Tongue (tissue), 2 donors: ENCODE data around the gene AFAP1. TPM values are rescaled to one million over a fixed set of nuclear protein-coding genes. Genes with fewer than 3 reads are reported as not detected.

Experiments
- DNase-seq: peaks from one replicate; pipeline ENCODE4 v3.0.0-alpha.2; 2015
- total RNA-seq: library from RNA; depleted of rRNA; stranded (reverse); fragments of >200 nt; gene quantifications from one replicate; pipeline ENCODE4 v1.2.3, GENCODE V29; 2014

The AFAP1 gene
- total RNA-seq, 1 donor from 2014 or later, result 36.4 TPM

DNA sequence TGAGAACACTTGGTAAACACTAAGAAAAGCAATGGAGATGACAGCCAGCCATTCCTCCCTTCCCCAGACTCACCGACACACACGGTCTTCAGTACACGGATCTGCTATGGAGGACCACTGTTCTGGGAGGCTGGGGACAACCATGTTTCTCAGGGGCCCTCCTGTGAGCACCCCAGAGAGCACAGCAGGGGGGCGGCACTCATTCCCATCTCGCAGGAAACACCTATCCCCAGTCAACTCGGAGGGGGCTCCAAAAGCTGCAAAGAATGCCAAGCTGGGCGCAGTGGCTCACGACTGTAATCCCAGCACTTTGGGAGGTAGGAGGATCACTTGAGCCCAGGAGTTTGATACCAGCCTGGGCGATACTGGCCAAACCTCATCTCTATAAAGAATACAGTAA, 172.1 kb downstream of the AFAP1 start:
- DNase-seq, result no peak

DNA sequence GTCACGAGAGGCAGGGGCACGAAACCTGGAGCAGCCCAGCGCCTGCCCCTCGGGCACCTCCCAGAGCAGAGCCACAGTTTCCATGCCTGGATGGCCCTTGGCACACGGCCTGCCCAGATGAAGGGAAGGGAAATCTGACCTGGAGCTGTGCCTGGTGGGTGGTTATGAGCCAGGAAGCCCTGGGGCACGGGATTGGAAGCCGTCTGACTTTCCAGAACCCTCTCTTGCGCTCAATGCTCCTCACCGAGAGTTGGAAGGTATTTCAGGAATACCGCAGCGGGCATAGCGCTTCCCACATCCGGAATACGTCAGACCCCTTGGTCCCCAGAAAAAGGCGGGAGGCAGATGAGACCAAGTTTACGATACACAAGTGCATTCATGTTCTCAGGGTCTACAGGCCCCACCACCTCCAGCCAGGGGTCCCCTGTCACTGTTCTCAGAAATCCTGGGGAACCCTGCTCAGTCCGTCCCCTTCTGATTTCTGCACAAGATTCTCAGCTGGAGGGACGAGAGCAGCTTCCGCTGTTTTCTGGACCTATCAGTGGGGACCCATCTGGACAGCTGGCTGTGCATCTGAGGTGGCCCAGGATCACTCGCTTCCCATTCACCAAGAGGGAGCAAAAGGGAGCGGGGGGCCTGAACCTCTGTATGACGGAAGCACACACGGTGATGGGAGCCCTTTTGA, 172.9 kb downstream of the AFAP1 start:
- DNase-seq, result no peak

DNA sequence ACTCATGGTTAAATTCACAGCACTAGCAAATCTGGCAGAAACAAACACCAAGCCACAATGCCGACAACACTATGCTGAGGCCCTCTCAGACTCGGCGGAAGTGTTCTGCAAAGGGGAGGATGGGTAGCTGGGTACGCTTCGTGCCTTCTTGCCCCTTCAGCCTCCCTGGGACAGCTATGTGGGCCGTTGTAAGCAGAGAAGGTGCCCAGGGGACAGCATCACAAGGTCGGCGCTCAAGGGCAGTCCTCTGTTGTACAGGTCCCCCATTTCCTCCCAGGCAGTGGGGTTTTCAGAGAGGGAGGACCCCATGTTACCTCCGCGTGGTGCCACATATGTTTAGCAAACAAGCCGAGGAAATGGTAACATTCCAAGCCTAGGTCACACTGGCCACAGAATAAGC, 173.6 kb downstream of the AFAP1 start:
- DNase-seq, result no peak

DNA sequence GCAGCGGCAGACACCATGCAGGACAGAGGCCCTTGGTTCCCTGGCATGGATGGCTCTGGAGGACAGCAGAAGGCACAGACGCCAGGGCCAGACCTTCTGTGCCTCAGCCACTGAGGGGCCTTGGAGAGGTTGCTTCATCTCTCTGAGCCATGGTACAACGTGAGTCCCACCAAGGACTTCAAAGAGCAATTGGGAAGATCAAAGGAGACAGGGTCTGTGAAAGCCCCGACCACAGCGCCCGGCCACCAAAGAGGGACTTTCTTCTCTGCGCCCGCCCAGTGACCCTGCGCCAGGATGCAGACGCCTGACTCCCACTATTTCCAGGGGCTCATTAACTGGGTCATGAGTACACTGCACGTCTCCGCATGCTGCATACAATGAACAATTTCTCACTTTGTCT, 174.0 kb downstream of the AFAP1 start:
- no peak for DNase-seq

DNA sequence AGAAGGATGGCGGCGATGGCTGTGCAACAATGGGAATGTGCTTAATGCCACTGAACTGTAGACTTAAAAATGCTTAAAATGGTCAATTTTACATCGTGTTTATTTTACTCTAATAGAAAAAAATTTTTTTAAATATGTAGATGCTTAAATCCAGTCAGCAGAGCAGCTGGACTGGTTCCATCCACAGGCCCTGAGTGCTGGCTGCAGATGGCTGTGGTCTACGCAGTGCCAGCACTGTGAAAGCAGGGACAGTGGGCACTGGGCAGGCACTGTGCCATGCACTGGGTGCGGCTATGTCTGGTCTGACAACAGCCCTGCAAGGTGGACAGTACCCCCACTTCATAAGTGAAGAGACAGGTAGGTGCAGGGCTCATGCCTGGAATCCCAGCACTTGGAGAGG, 175.2 kb downstream of the AFAP1 start:
- DNase-seq, result no peak

DNA sequence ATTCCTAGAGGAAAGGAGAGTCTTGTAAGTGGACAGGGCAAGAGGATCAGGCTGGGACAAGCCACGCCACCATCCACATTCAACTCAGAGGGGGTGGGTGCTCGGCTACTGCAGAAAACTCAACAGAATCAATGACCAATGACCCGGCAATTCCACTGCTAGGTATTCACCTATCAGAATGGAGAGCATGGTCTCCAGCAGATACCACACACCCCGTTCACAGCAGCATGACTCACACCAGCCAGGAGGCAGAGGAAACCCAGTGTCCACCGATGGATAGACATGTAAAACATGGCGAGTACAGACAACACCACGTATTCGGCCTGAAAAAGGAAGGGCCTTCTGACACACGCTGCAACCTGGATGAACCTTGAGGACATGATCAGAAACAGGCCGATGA, 175.9 kb downstream of the AFAP1 start:
- no peak for DNase-seq

DNA sequence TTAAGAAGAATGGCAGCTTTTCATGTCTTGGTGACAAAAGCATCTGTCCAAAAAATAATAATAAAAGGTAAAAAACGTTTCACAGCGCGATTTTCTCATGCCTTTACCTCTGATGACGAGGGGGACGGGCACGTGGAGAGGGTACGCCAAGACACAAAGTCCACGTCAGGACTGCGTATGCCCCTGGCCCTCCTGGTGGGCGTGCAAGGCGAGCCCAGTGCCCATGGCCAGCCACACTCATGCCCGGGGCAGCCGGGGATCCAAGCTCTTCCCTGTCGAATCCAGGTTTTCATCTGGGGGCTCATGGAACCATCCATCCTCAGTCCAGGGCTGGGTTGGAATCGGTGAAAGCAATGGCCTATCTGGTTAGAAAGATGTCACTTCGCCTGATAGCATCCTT, 176.6 kb downstream of the AFAP1 start:
- DNase-seq, result no peak

DNA sequence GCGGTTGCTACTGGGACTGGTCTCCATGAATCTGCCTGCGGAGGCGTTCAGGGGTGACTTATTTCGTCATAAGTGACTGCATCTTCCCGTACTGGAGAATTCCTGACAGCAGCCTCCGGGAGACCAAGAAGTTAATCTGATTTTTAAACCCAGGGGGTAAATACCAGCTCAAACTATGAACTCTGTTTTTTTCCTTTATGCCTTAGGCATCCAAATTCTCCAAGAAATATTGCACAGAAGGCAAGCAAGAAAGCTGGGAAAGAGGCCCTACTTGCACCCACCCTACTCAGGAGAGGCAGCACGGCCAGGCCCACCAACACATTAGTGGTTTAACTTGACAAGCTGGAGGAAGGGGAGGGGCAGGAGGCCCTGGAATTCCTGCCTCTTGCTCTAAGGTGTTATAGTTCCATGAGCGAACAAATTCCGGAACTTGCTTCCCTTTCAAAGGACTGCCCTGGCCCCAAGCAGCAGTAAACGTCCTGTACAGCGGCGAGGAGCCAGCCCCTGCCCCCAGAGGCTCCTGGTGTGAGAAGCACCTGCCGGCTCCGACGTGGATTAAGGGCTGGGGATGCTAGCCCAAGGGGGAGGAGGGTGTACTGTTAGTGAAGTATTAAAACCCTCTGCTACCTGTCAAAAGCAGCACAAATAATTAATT, 177.2 kb downstream of the AFAP1 start:
- DNase-seq, result no peak

DNA sequence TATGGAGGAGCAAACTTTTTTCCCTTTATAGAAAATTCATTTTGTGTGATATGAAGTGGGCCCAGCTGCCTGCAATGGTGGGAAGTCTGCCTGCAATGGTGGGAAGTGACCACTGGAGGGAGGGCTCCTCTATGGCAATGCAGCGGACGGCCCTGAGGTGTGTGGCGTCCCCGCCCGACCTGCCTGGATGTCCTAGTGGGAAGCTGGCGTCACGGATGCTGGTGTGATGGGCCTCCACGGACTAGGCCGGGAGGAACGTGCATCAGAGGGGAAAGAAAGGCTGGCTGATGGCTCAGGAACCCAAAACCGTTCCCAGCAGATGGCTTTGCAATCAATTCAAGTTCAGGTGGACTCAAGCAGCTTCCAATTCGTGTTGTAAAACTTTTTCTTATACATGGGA, 177.9 kb downstream of the AFAP1 start:
- peak; percentile 85 for DNase-seq

DNA sequence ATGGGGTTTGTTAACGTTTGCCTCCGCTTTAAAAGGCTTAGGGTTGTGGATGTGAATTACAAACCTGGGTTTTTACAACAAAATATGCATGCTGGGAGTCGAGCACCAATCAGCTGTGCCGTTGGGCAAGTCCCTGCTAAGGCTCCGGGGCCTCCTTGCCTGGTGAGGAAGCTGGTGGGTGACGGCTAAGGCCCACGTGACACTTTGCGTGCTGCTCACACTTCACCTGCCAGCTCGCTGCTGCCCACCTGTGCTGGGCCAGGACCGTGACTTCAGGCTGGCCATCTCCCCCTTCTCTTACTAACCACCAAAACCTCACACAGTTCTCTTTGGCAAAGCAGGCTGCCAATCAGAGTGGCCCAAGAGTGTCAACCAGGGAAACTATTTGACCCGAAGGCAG, 178.3 kb downstream of the AFAP1 start:
- no peak for DNase-seq

DNA sequence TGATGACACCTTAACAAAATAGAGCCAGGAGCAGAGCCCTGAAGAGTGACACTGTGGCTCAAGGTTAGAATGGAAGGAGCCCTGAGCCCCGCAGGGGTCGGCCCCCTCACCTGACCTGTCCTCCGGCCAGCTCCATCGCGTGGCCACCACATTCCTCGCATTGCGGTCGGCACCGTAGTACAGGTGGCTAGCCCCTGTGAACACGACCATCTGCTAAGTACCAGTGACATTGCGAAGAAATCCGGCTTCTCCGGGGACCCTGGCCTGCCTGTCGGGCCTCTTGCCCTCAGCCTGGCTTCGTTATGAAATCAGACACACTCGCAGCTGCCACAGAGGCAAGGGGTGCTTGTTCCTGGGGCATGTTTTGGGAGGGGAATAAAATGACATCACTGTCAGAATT, 179.0 kb downstream of the AFAP1 start:
- no peak for DNase-seq

DNA sequence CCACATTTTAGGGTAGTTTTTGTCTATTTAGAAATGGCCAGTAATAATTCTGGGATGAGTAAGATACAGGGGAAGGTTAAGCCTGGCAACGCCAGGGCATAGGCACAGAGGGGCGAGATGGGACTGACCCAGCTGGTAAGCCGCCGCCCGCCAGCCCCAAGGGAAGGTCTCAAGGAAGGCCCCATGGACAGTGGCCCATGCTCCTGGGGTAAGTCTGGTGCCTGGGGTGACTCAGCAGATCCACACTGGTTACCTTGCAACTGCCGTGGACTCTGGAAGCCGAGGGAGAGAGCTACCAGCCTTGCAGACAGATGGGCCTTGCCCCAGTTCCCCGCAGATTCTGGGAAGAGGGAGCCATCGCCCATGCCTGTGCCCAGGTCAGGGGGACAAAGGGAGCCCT, 179.4 kb downstream of the AFAP1 start:
- no peak for DNase-seq

DNA sequence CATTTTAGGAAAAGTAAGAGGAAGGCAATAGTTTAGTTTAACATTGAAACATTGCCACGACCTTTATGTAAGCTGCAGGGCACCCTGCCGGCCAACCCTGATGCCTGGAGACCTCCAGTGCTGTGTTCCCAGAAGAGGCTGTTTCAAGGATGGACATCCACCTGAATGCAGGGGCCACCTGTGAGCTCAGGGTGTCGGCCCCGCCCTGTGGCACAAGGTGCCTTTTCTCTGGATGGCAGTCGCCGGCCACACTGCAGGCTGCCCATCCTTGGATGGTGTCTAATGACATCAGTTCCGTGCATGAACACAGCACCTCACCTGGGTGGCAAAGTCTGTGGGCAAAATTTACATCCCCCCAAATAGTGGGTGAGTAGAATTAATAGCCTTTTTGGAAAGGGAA, 180.0 kb downstream of the AFAP1 start:
- no peak for DNase-seq

DNA sequence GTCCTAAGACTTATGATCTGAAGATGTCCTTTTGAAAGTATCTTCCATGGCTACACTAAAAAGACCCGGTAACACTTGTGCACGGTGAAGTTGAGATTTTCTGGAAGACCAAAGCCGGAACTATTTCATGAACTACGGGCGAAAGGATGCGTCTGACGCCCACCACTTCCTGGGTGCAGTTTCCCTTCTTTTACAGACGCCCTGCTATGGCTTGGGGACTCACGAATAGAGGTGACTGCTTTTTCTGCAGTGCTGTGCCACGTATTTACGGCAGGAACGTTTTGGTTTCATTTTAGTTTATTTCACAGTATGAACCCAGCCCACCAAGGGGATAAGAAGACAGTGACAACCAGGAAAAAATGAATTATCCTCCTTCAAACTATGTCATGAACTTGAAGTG, 180.4 kb downstream of the AFAP1 start:
- no peak for DNase-seq

DNA sequence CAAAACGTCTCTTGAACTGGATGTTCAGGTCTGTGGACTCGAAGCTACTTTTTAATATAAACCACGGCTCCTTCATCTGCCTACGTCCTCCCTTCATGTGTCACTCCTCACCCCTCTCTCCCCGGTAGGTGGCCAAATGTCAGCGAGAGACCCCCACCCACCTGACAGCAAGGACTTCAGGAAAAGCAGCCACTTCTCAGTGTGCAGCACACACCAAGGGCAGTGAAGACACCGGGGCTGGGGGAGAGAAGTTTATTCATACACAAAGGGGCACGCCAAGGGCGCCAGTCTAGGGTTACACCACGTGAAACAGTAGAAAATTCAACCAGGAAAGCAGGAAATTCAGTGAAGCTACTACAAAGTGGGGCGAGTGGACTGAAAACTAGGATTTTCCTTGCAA, 181.2 kb downstream of the AFAP1 start:
- DNase-seq, result no peak

DNA sequence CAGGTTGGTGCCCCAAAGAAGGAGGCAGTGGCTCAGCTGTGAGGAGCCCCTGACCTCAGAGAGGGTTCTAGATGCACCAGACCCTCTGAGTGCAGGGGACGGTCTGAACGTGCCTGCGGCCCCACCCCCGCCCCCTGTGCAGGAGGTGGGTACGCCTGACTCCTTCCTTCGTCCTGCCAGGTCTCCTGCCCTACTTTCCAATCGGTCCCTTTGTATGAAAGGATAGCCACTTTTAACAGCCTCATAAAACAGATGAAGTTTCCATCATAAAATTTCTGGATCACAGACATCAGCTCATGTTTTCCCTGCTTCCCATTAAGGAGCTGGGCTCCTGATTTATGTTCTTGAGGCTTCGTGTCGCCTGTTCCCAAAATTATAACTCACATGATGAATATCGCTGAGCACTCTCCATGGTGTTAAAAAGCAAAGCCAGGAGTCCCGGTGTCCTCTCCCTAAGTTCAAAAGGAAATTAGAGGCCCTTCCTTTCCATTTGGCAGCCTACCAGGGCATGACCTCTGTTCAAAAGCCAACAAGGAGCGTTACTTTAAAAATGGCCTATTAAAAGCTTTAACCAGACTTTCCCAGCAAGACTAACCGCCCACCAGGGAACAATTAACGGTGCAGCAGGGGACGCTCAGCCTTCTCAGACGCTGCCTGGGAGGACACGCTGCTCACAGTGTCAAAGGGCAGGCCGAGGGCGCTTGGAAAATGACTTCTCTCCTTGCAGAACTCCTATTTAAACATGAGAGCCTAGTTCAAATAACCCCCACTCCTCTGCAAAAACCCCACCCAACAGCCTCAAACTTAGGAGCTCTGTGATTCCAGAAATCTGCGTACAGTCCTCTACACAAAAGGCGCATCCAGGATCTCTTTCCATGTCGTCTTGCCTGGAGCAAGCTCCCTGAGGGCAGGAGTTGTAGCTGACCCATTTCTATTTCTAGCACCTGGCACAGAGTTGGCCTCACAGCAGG, 181.9 kb downstream of the AFAP1 start:
- no peak for DNase-seq

DNA sequence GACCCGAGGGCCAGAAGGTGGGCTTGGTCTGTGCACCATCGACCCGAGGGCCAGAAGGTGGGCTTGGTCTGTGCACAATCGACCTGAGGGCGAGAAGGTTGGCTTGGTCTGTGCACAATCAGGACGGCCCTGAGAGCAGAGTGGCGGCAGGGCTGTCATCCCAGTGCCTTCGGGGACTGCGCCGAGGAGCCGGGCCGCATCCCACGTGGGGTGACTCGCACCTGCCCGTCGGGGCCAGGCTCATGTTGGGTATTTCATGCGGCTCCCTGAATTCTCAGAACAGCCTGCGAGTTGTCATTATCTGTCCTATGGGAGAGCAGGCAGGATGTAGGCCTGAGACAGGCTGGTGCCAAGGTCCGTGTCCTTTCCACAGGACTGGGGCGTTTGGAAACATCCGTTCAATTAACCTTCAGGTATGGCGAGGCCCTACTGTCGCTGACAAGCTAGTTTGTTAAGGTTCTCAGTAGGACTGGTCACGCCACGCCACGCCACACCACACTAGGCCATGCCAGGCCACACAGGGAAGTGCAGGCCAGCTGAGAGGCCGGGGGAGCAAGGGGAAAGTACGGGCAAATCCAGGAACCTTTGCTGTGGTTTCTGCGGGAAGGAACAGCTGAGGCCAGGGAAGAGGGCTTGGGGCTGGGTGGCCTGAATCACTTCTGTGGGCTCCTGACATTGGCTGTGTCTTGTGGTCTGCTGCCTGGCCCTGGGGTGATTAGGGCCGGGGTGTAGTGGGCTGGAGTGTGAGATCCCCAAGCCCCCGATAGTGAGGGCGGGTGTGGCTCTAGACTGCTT, 182.9 kb downstream of the AFAP1 start:
- DNase-seq, result no peak

DNA sequence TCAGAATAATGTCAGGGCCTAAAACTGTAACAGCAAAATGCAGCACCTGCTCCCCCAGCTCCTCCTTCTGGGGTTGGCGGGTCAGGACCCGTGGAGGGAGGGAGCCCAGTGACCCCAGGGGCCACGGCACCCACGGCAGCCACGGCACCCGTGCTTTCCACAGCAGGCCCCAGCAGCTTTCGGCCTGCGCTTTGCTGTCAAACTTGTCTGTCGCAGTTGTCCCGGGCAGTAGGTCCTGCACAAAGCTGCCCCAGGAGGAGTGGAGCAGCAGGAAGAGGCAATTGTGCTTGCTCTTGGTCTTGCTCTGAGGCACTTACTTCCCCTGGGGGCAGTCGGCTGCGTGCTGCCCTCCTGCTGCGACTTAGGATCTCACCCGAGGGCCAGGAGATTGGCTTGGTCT, 183.6 kb downstream of the AFAP1 start:
- DNase-seq, result no peak

DNA sequence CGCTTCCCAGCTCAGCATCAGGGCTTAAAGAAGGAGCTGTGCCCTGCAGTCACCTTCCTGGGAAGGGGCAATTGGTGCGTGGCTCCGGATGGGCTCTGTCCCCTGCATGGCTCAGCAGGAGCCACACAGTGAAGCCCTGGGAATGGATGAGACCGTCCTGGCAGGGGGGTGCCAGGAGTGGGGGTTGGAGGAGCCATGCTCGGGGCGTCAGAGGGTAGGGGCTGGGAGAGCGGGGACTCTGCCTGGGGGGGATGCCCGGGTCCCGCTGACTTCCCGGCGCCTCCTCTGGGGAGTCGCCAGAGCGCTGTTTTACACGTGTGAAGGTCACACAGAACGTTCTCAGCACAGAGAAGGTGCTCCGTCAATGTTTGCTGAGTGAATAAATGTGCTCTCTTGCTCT, 184.1 kb downstream of the AFAP1 start:
- DNase-seq, result no peak

DNA sequence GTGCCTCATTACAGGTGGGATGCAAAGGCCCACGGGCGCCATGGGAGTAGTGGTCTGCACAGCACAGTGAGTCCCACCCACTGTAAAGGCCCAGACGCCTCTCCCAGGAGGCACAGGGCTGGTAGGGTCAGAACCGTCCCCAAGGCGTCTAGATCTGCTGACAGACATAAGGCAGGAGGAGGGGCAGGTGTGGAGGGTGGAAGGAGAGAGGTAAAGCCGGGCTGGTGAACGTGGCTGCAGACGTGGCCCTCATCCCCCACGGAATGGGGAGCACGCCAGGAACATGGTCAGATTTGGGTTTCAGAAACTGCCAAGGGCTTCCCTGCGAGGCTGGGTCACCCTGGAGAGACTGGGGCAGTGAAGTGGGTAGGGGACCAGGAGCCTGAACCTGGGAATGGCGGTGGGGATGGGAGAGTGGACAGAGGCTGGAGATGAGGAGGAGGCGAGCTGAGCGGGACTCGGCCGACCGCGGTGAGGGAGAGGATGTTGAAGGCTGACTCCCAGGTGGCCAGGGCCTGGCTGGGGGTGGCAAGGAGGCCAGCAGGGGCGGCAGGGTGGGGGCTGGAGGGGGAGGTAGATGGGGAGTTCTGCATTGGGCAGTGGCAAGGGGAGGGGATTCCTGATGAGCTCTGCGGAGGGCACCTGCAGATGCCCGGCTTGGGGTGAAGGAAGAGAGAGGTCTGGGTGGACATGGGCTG, 184.9 kb downstream of the AFAP1 start:
- DNase-seq, result no peak

DNA sequence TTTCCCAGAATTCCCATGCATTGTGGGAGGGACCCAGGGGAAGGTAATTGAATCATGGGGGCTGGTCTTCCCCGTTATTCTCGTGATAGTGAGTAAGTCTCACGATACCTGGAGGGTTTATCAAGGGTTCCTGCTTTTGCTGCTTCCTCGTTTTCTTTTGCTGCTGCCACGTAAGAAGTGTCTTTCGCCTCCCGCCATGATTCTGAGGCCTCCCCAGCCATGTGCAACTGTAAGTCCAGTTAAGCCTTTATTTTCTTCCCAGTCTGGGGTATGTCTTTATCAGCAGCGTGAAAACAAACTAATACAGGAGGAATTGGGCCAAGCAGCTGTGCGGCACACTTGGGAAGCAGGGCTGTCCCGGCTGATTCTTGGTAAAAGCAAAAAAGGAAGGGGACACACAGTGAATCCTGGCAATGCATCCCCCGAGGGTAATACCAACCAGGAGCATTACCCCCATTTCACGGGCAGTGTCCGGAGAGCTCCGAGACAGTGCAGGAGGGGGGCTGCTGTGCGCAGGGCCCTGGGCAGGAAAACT, 185.7 kb downstream of the AFAP1 start:
- peak; percentile 66 for DNase-seq
